HG03108 (cell line): ENCODE results near the gene VPS45.
"Not testable (repeated sequence)": the region's sequence is repeated elsewhere in the genome, so short reads cannot be mapped to it uniquely, and the experiment has no call there.

Source experiments
- ATAC-seq: cut with Tn5 transposase; IDR thresholded peaks from one replicate; pipeline ENCODE4 v1.9.1; 2021; ENCODE audit warnings: moderate library complexity; ENCODE audit not compliant: unreplicated experiment

VPS45 gene

DNA sequence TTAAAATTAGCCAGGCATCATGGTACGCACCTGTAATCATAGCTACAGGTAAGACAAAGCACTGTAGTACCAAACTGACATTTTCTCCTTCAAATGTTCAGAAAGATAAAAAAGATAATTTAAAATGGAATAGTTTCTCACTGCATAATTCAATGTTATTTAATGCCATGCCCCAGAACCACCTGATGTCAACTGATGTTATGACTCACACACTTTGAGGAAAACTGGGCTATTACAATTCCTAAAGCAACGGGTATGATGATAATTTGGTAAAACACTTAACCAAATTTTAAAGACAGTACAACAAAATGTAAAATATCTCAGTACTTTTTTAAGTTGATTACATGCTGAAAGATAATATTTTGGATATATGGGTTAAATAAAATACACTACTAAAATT lies 59.2 kb downstream of the VPS45 start:
- ATAC-seq: no peak

DNA sequence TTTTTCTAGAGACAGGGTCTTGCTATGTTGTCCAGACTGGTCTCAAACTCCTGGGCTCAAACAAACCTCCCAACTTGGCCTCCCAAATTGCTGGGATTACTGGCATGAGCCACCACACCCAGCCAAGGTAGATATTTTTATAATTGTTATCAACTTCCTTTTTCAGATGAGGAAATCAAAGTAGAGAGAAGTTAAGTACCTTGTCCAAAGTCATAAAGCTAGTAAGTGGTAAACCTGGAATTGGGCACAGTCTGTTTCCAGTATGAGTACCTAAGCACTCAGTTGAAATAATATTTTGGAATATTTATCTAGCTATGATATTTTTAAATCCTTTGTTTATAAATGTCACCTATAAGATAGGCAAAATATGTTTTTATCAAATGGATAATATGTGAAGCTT lies 59.9 kb downstream of the VPS45 start:
- ATAC-seq: no peak

DNA sequence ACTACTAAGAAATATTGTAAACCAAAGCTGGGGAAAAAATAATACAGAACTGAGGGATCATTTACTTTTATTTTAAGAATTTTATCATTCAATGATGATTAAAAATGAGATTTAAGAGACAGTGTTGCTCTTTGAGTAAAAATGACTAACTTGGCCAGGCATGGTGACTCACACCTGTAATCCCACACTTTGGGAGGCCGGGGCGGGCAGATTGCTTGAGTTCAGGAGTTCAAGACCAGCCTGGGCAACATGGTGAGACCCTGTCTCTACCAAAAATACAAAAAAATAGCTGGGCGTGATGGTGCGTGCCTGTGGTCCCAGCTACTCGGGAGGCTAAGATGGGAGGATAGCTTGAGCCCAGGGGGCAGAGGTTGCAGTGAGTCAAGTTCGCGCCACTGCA lies 60.3 kb downstream of the VPS45 start:
- ATAC-seq: no peak

DNA sequence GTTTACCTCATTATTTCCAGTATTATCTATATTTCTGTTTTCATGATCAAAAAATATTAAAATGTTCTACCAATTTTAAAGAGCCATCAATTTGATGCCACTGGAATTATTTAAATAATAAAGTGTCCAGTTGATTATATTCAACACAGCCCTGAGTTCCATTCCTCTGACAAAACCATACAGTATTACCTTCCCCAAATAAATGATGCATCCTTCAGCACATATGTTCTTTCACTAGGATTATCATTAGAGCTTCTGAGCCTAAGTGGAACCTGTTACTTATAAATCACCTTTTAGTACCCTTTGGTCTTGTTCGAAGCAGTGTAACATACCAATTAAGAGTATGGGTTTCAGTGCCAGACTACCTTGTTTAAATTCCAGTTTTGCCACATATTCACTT lies 64.8 kb downstream of the VPS45 start:
- no peak for ATAC-seq

DNA sequence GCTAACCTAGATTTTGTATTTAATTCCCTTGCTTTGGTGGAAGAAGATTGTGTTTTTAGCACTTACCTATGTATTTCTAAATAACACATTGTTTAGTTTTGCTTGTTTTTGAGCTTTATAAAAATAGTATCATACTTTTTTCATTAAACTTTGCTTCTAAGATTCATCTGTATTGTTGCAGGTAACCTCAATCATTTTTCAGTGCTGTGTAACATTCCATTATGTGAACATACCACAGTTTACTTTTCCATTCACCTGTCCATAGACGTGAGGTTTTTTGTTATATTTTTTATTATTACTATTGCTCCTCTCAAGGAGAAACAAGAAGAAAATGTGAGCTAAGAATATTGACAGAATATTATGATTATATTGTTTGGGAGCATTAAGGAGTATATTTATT lies 67.0 kb downstream of the VPS45 start:
- ATAC-seq: no peak

DNA sequence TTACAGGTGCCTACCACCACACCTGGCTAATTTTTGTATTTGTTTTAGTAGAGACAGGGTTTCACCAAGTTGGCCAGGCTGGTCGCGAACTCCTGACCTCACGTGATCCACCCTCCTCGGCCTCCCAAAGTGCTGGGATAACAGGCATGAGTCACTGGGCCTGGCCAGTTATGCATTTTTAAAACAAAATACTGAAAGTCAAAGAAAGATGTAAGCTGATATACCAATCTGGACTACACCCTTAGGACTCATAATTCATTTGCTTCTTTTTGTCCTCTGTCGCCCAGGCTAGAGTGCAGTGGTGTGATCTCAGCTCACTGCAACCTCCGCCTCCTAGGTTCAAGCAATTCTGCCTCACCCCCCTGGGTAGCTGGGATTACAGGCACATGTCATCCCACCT lies 67.8 kb downstream of the VPS45 start:
- not testable (repeated sequence) for ATAC-seq

DNA sequence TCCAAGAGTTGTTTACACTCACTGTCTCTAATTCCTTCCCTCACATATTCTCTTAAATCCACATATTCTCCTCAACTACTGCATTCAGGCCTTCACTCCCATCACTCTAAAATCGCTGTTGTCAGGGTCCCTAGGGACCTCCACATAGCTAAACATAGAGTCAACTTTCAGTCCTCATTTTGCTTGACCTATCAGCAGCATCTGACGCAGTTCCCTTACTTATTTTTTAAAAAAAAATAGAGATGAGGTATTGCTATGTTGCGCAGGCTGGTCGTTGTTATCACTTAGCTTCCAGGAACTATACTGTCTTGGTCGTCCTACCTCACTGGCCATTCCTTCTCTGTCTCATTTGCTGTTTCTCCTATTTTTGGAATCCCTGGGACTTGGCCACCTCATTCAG lies 70.5 kb downstream of the VPS45 start:
- ATAC-seq: no peak

DNA sequence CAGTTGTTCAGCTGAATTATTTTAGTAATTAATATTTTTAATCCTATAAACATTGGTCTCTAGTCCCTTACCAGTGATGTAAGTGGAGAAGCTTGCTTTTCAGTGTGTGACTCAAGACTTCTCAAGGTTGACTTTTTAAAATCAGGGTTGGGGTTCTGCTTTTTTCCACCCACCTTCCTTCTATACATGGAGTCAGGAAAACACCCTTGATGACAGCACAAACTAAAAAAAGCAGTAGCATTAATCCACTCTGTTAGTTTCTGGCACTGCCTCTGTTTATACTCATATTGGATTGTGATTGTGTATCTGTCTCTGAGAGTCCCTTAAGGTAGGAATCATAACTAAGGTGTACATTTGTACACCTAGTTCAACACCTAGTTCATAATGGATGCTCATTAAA lies 73.9 kb downstream of the VPS45 start:
- ATAC-seq: no peak

DNA sequence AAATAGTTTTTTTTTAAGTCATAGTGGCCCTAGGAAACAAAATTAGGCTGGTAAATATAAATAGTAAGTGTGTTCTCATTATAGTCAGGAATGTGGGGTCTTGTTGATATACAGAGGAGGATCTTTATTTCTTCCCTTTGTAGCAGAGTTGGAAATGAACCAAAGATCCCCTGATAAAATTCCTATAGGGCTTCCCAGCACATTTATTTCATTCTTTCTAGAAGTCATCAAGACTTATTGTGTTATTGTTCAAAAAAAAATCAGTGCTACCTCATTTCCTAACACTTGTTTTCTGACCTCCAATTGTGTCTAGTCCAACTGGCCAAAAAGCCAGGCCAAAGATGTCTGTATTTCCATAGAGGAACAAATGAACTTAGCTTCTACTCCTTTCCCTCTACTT lies 74.5 kb downstream of the VPS45 start:
- ATAC-seq: no peak

DNA sequence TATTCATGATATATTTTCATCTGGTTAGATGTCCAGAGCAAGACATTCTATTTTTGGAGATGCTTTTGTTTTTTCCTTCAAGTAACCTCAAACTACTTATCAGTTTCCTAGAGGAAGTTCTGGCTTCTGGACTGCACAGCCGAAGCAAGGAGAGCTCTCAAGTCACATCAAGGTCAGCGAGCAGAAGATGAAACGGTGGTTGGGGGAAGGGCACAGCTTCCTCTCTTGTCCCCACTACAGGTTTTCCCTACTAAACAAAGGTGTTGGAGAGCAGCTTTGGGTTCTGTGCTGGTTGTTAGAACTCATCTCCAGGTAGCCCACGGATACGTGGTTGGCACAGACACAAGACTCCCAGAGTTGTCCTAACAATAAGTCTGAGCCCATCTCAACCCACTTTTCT lies 77.0 kb downstream of the VPS45 start:
- ATAC-seq: no peak

DNA sequence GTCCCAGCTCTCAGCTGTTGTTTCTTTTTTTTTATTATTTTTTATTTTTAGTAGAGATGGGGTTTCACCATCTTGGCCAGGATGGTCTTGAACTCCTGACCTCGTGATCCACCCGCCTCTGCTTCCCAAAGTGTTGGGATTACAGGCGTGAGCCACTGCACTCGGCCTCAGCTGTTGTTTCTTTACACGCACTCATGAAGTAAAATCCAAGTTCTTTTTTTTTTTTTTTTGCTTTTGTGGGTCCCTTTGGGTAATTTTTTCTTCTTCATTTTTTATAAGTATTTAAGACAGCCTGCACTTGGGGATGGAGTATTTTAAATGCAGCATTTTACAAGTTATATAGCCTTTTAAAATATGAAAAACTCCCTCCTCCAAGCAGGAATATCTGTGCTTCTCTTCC lies 78.4 kb downstream of the VPS45 start:
- ATAC-seq: not testable (repeated sequence)

DNA sequence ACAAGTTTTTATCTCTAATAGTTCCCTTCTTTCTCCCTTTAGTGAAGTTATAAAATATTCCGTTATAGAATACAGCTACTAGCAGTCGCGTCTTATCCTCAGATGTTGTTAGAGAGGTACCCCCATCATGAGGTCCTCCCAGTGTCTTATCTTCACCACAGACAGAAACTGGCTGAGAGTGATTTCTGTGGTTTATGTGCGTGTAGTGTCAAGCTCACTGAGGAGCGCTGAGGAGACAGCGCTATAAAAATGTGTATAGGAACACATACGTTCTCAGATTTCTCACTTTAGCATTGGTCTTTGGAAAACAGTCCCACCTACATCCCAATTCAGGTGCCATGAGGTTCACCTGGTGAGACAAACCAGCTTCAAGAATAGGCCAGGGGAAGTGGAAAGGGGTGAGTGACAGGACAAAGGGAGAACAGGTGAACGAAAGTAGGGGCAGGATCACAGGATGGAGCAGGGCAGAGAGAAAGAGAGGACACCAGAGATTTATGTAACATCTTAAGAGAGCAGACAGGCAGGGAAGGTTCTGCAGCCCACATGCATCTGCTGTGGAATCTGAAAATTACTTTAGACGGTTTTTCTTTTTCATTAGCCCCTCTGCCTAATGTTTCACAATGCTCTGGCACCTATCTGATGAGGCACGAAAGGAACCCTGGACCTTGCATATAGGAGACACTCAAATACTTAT lies 79.4 kb downstream of the VPS45 start:
- no peak for ATAC-seq

DNA sequence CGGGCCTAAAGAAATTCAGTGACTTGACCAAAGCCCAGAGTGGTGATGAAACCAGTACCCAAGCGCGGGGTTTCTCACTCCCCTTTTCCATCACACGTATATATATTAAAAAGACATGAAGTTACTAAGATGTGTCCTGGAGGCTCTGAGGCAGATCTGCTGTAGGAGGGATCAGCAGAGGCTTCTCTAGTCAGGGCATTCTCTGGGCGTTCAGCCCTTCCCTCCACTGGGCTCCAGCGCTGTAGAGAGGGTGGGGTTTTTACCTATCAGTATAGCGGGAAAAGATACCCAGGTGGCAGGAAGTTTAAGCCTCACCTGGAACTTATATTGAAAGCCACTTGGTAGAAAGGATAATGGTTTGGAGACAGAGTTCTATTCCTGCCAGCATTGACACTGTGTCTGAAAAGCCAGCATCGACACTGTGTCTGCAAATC lies 81.3 kb downstream of the VPS45 start:
- ATAC-seq: no peak

DNA sequence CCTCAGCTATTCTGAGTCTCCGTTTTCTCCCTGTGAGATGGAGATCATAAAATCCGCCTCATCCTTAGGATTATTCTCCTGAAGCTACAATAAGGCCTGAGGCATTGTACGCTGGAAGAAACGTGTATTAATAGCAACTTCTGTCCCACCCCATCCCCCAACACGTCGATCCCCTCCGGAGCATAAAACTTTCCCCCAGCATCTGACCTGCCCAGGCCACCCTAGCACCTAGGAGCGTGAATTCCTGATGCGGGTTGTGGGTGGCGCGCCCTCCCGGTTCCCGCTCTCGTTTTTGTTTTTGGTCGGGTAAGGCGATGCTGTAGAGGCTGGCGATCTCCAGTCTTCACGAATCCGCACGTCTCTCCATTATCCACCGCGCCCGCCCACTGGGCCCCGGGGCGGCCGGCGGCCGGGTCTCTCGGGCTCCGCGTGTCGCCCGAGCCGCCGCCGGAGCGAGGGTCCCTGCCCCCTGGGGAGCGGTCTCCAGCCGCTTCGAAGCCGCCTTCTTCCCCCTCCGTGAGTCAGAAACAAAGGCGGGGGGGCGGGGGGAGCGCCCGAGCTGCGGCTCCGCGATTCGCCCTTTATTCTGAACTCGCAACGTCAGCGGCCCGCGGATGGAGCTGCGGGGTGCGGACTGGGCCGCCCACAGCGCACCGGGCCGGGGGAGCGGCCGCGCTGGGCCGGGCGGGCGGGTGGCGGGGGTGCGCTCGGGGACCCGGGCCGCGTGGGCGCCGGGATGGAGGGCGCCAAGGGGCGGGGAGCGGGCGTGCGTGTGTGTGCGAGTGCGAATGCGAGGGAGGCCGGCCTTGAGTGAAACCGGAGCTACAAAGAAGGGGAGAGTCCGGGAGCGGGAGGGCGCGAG lies 81.9 kb downstream of the VPS45 start, which contains the start of gene PLEKHO1:
Gene PLEKHO1 (plus strand): TSS at position 646 of the 862 bp plus-strand sequence. CDS start 342 bp downstream, outside the sequence.
- ATAC-seq: peak; percentile 44

DNA sequence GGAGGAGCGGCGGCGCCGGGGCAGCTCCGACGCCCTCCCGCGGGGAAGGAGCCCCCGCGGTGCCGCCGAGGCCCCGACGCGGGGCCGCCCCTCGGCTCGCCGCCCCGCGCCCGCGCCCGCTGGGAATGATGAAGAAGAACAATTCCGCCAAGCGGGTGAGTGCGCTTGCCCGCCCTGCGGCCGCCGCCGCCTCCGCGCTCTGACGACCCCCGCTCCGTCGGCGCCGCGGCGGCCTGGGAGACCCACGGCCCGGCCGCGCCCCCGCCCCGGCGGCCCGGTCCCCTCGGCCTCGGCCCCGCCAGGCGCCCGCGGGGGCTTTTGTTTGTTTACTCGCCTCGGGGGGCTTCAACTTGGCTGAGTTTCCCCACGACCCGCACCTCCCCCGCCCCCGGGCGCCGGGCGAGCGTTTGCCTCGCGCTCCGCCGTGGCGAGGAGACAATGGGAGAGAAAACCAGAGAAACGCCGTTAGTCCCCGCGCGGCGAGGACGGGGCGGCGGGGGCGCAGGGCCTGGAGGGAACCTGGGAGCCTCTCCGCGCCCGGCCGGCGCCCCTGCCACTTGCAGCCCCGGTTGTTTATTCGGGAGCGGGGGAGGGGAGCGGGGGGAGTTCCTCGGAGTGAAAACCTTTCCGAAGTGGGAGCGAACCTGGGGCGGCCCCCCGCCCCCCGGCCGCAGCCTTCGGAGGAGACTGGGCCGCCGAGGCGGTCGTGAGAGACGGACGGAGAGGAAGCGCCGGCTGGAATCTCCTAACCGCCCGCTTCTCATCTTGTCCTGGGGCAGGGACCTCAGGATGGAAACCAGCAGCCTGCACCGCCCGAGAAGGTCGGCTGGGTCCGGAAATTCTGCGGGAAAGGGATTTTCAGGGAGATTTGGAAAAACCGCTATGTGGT lies 82.8 kb downstream of the VPS45 start:
- no peak for ATAC-seq

DNA sequence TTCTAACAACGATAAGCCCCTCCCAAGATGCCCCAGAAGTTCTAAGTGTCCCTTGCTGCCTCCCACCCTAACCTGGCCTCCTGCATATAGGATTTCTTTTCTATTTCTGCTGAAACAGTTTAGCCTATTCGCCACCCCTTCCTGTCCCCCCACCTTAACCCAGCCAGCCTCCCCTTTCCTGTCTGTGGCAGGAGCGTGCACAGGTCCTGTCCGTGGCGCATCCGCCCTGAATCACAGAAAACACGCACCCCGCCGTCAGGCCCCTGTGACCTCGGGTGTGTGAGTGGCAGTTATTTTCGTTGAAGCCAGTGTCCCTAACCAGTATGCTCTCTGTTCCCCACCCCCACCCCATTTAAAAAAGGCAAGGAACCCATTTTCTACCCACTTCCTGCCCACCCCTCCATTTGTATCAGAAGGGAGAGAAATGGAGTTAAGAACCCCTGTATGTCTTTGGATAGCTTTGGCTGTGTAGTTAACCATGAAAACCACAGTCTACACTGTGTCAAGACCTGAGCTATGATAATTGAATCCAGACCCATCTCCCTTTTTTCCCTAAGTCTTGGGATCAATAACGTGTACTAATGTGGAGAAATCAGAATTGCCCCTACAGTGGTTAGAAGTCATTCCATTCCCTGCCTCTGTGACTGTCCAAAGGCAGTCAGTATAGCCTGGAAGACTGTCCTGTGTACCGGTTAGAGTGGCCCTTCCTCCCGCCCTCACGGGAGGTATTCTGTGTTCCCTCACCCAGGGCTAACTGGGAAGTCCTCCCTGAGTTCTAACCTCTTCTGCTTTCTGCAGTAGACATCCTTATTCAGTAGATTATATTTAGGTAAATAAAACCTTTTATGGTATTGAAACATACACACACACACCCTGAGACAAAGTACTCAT lies 84.0 kb downstream of the VPS45 start:
- ATAC-seq: no peak

DNA sequence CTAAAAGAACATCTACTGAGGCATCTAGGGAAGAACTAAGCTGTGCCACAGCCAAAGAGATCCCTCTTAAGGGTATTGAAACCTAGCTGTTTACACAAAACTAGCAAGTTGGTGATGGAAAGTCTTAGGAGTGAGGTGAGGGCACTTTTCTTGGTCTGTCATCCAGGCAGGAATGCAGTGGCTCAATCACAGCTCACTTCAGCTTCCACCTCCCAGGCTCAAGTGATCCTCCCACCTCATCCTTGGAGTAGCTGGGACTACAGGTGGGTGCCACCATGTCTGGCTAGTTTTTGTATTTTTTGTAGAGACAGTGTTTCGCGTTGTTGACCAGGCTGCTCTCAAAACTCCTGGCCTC lies 84.6 kb downstream of the VPS45 start:
- ATAC-seq: no peak

DNA sequence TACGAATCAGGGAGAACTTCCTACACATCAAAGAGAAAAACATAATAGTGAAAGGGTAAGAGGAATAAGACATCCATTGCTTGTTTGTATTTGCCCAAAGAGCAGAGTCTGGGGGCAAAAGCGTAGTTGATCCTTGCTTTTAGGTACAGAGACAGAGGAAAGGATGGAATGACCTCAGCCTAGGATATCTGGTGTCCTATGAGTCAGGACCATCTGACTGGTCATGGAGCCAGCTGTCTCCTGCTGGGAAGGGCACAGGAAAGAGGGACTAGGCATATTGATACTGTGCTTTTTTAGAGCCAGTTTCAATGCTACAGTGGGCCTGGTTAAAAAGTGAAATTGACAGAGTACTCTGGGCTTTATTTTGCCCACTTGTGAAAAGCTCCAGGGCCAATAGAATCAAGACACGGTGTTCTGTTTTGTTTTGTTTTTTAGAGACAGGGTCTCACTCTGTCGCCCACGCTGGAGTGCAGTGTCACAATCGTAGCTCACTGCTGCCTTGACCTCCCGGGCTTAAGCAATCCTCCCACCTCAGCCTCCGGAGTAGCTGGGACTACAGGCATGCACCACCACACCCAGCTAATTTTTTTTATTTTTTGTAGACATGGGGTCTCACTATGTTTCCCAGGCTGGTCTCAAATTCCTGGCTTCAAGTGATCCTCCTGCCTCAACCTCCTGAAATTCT lies 85.3 kb downstream of the VPS45 start:
- ATAC-seq: no peak

DNA sequence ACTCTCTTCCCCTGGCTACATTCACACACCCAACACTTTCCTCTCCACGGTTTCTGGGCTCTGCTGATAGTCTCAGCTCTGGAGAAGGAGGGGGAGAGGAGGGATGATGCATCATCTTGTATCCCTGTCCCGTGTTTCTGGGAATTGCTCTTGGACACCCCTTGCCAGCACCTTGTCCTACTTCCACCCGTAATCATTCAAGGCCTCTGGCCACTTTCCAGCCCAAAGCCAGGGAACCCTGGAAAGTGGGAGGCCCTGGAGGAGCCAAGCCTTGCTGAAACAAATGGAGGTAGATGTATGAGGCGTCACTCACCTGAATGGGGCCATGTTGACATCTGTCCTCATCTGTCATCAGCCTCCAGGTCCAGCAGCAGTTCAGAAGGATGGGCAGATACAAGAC lies 86.6 kb downstream of the VPS45 start:
- ATAC-seq: no peak
